Endothelial cell of umbilical vein (primary cell): Measurements from ENCODE around the gene CPLANE2.

Experiments used
- CTCF ChIP-seq, 2 donors: IDR thresholded peaks; 1 replicate in 1 of 2; 2 replicates in 1 of 2; pipeline ENCODE4 v1.5.1; 2011; ENCODE audit warnings: low read length in 2 of 2, mild to moderate bottlenecking in 2 of 2, moderate library complexity in 2 of 2, control low read depth in 1 of 2, inconsistent platforms in 1 of 2, low read depth in 1 of 2; ENCODE audit not compliant: insufficient read depth in 1 of 2; ENCODE audit errors: extremely low read depth in 1 of 2
- EZH2 ChIP-seq: IDR thresholded peaks from 2 replicates; pipeline ENCODE4 v1.6.1; 2012; ENCODE audit warnings: borderline replicate concordance, low read depth, mild to moderate bottlenecking, moderate library complexity, low read length, inconsistent platforms; ENCODE audit not compliant: severe bottlenecking
- POLR2A ChIP-seq: IDR thresholded peaks from 2 replicates; pipeline ENCODE4 v1.6.1; 2012; ENCODE audit warnings: low read depth, mild to moderate bottlenecking, control low read depth, low read length

- TF ChIP-seq CTCF (IDR thresholded peaks at IDR 0.05; ENCODE audit: extremely low read depth in 1 of 2, insufficient read depth in 1 of 2, low read depth in 1 of 2, low read length in 2 of 2) = peak; percentile 27 to 57
- no peak for TF ChIP-seq POLR2A
- no peak for TF ChIP-seq EZH2
Measured at GRCh38 chr1:16204634-16205333, 32.2 kb downstream of the CPLANE2 start.
